Activated CD4-positive, alpha-beta T cell treated with anti-CD3 and anti-CD28 coated beads, Interleukin-2, amount 10 ng/mL, durations not matched to agents 24 days and 14 days (primary cell): ENCODE results near the gene PCDH19. TPM values are rescaled to one million over a fixed set of nuclear protein-coding genes. Genes with fewer than 3 reads are reported as not detected.
"Not testable (repeated sequence)": the region's sequence is repeated elsewhere in the genome, so short reads cannot be mapped to it uniquely, and the experiment has no call there.

Source experiments
- DNase-seq: peaks from one replicate; pipeline ENCODE4 v3.0.0; 2022
- H3K27ac Mint-ChIP-seq: one replicate; pipeline ENCODE4 v1.8.0; 2022; ENCODE audit warnings: mild to moderate bottlenecking, mixed read lengths
- H3K27me3 Mint-ChIP-seq: one replicate; pipeline ENCODE4 v1.8.0; 2022; ENCODE audit warnings: mixed read lengths
- H3K36me3 Mint-ChIP-seq: one replicate; pipeline ENCODE4 v1.8.0; 2022; ENCODE audit warnings: low read depth, mild to moderate bottlenecking, mixed read lengths
- H3K4me1 Mint-ChIP-seq: one replicate; pipeline ENCODE4 v1.8.0; 2021; ENCODE audit warnings: mixed read lengths
- H3K4me3 Mint-ChIP-seq: one replicate; pipeline ENCODE4 v1.8.0; 2022; ENCODE audit warnings: mild to moderate bottlenecking, moderate library complexity, mixed read lengths
- H3K9me3 Mint-ChIP-seq: one replicate; pipeline ENCODE4 v1.8.0; 2021; ENCODE audit warnings: mixed read lengths
- intact Hi-C: fragments of 100-400 bp; cut with micrococcal nuclease; formaldehyde crosslinking; loops from one replicate; pipeline ENCODE4 v1.15.1; 2023
- total RNA-seq: library from RNA; stranded (reverse); gene quantifications from 2 replicates; pipeline ENCODE4 v1.2.3, GENCODE V29; 2022

The PCDH19 gene
- not detected in 2 replicates for total RNA-seq

GRCh38 chrX:100409610-100410590, at the start of gene PCDH19:
Gene PCDH19 (minus strand): TSS chrX:100410273. CDS start chrX:100408597, 1,676 bp downstream.
- Mint-ChIP-seq H3K27ac (peak within 1 kb of the TSS; percentile 80), H3K27me3 (peaks cover 54% of the 10 kb centered on the region), H3K4me3 (peak within 1 kb of the TSS; percentile 51), H3K4me1 (peaks cover 2% of the 10 kb centered on the region), H3K36me3 (peaks cover 4% of the 10 kb centered on the region), H3K9me3 (no peaks in the 10 kb centered on the region)
- intact Hi-C loops: no loop called here
- DNase-seq: peak; percentile 59

- Mint-ChIP-seq H3K4me3 (no peak overlapping the region), H3K27me3 (no peaks in the 10 kb centered on the region), H3K4me1 (no peaks in the 10 kb centered on the region), H3K36me3 (no peaks in the 10 kb centered on the region), H3K27ac (no peak overlapping the region), H3K9me3 (no peaks in the 10 kb centered on the region)
- DNase-seq: no peak
- intact Hi-C loops: no loop called here
Measured at GRCh38 chrX:100449696-100450608, 39.9 kb upstream of the PCDH19 start.

- intact Hi-C loops: no loop called here
- Mint-ChIP-seq H3K9me3 (no peaks in the 10 kb centered on the region), H3K27ac (no peak overlapping the region), H3K36me3 (no peaks in the 10 kb centered on the region), H3K4me1 (no peaks in the 10 kb centered on the region), H3K4me3 (no peak overlapping the region), H3K27me3 (no peaks in the 10 kb centered on the region)
- DNase-seq: peak; percentile 57
Measured at GRCh38 chrX:100447655-100448397, 37.8 kb upstream of the PCDH19 start.

GRCh38 chrX:100445593-100445992, 35.5 kb upstream of the PCDH19 start:
- intact Hi-C loops: no loop called here
- no peaks in the 10 kb centered on the region for H3K9me3 Mint-ChIP-seq
- DNase-seq: no peak
- H3K36me3 Mint-ChIP-seq: no peaks in the 10 kb centered on the region
- H3K4me3 Mint-ChIP-seq: no peak overlapping the region
- no peaks in the 10 kb centered on the region for H3K27me3 Mint-ChIP-seq
- H3K27ac Mint-ChIP-seq: no peak overlapping the region
- H3K4me1 Mint-ChIP-seq: no peaks in the 10 kb centered on the region

- H3K36me3 Mint-ChIP-seq, H3K4me1 Mint-ChIP-seq, H3K9me3 Mint-ChIP-seq, intact Hi-C loops, H3K27ac Mint-ChIP-seq, H3K4me3 Mint-ChIP-seq, DNase-seq, H3K27me3 Mint-ChIP-seq: not testable (repeated sequence)
Measured at GRCh38 chrX:100441321-100441720, 31.2 kb upstream of the PCDH19 start.

- no peaks in the 10 kb centered on the region for H3K27me3 Mint-ChIP-seq
- H3K4me3 Mint-ChIP-seq: no peak overlapping the region
- H3K27ac Mint-ChIP-seq: no peak overlapping the region
- H3K4me1 Mint-ChIP-seq: no peaks in the 10 kb centered on the region
- H3K9me3 Mint-ChIP-seq: no peaks in the 10 kb centered on the region
- H3K36me3 Mint-ChIP-seq: no peaks in the 10 kb centered on the region
- intact Hi-C loops: no loop called here
- DNase-seq: no peak
Measured at GRCh38 chrX:100440006-100440405, 29.9 kb upstream of the PCDH19 start.

GRCh38 chrX:100435726-100436125, 25.7 kb upstream of the PCDH19 start:
- Mint-ChIP-seq H3K27ac (no peak overlapping the region), H3K27me3 (no peaks in the 10 kb centered on the region), H3K9me3 (no peaks in the 10 kb centered on the region), H3K4me1 (no peaks in the 10 kb centered on the region), H3K4me3 (no peak overlapping the region), H3K36me3 (no peaks in the 10 kb centered on the region)
- DNase-seq: no peak
- intact Hi-C loops: no loop called here

- DNase-seq: no peak
- Mint-ChIP-seq H3K27ac (no peak overlapping the region), H3K27me3 (no peaks in the 10 kb centered on the region), H3K36me3 (no peaks in the 10 kb centered on the region), H3K9me3 (no peaks in the 10 kb centered on the region), H3K4me1 (no peaks in the 10 kb centered on the region), H3K4me3 (no peak overlapping the region)
- intact Hi-C loops: no loop called here
Measured at GRCh38 chrX:100424012-100424411, 13.9 kb upstream of the PCDH19 start.

GRCh38 chrX:100418556-100418955, 8.5 kb upstream of the PCDH19 start:
- no peaks in the 10 kb centered on the region for H3K9me3 Mint-ChIP-seq
- H3K4me1 Mint-ChIP-seq: no peaks in the 10 kb centered on the region
- H3K4me3 Mint-ChIP-seq: no peak overlapping the region
- no peaks in the 10 kb centered on the region for H3K36me3 Mint-ChIP-seq
- H3K27me3 Mint-ChIP-seq: peaks cover 8% of the 10 kb centered on the region
- intact Hi-C loops: no loop called here
- DNase-seq: no peak
- no peak overlapping the region for H3K27ac Mint-ChIP-seq

- intact Hi-C loops: no loop called here
- Mint-ChIP-seq H3K36me3 (no peaks in the 10 kb centered on the region), H3K27ac (no peak overlapping the region), H3K9me3 (no peaks in the 10 kb centered on the region), H3K27me3 (peaks cover 16% of the 10 kb centered on the region), H3K4me3 (no peak overlapping the region), H3K4me1 (no peaks in the 10 kb centered on the region)
- DNase-seq: no peak
Measured at GRCh38 chrX:100417681-100418080, 7.6 kb upstream of the PCDH19 start.

- H3K4me1 Mint-ChIP-seq: peaks cover 2% of the 10 kb centered on the region
- DNase-seq: peak; percentile 56
- H3K9me3 Mint-ChIP-seq: no peaks in the 10 kb centered on the region
- H3K4me3 Mint-ChIP-seq: no peak overlapping the region
- H3K27me3 Mint-ChIP-seq: peaks cover 32% of the 10 kb centered on the region
- H3K27ac Mint-ChIP-seq: peak overlapping the region; percentile 29
- peaks cover 4% of the 10 kb centered on the region for H3K36me3 Mint-ChIP-seq
- intact Hi-C loops: no loop called here
Measured at GRCh38 chrX:100413229-100413628, 3.2 kb upstream of the PCDH19 start.

GRCh38 chrX:100411802-100412715, 2.0 kb upstream of the PCDH19 start:
- DNase-seq: peak; percentile 37
- Mint-ChIP-seq H3K27me3 (peaks cover 38% of the 10 kb centered on the region), H3K4me1 (peaks cover 2% of the 10 kb centered on the region), H3K27ac (no peak overlapping the region), H3K9me3 (no peaks in the 10 kb centered on the region), H3K4me3 (no peak overlapping the region), H3K36me3 (peaks cover 4% of the 10 kb centered on the region)
- intact Hi-C loops: no loop called here
